Fibroblast of villous mesenchyme (primary cell): Measurements from ENCODE around the gene PPP2R2D. TPM values are rescaled to one million over a fixed set of nuclear protein-coding genes. Genes with fewer than 3 reads are reported as not detected.

ENCODE experiments used
- DNase-seq: peaks from one replicate; pipeline ENCODE4 v3.0.0-alpha.2; 2010; ENCODE audit warnings: low read depth
- H3K4me3 ChIP-seq: 2 replicates; pipeline ENCODE4 v1.5.1; 2011; ENCODE audit warnings: low read depth, mild to moderate bottlenecking, low read length
- CTCF ChIP-seq: IDR thresholded peaks from 2 replicates; pipeline ENCODE4 v1.5.1; 2012; ENCODE audit warnings: low read depth, mild to moderate bottlenecking, low read length; ENCODE audit not compliant: insufficient read depth
- total RNA-seq: library from RNA; depleted of rRNA; stranded (reverse); fragments of >200 nt; gene quantifications from 2 replicates; pipeline ENCODE4 v1.2.3, GENCODE V29; 2012

Gene PPP2R2D
- total RNA-seq, 1 donor = 30.7 TPM

GRCh38 chr10:131920151-131920550 is 19.3 kb downstream of the PPP2R2D start:
- no peak overlapping the region for H3K4me3 ChIP-seq
- no peak for TF ChIP-seq CTCF
- DNase-seq = no peak

- no peak overlapping the region for H3K4me3 ChIP-seq
- TF ChIP-seq CTCF = no peak
- DNase-seq = no peak
Observed at GRCh38 chr10:131920693-131921092, 19.9 kb downstream of the PPP2R2D start.

GRCh38 chr10:131921184-131921583 is 20.4 kb downstream of the PPP2R2D start:
- no peak overlapping the region for H3K4me3 ChIP-seq
- no peak for TF ChIP-seq CTCF
- DNase-seq = no peak

GRCh38 chr10:131923038-131923756 is 22.4 kb downstream of the PPP2R2D start:
- DNase-seq = no peak
- H3K4me3 ChIP-seq = no peak overlapping the region
- TF ChIP-seq CTCF = no peak

- H3K4me3 ChIP-seq = no peak overlapping the region
- DNase-seq = no peak
- TF ChIP-seq CTCF = no peak
Observed at GRCh38 chr10:131925011-131925649, 24.3 kb downstream of the PPP2R2D start.

GRCh38 chr10:131925716-131926115 is 24.9 kb downstream of the PPP2R2D start:
- no peak for TF ChIP-seq CTCF
- DNase-seq = no peak
- no peak overlapping the region for H3K4me3 ChIP-seq
